Globus pallidus (tissue), 1 donor: ENCODE results near the gene ZDHHC22.

Experiments
- DNase-seq: peaks from one replicate; pipeline ENCODE4 v3.0.0-alpha.2; 2015; ENCODE audit warnings: low spot score

The ZDHHC22 gene

GRCh38 chr14:77157740-77158139, 16.1 kb upstream of the ZDHHC22 start:
- DNase-seq: no peak

DNA sequence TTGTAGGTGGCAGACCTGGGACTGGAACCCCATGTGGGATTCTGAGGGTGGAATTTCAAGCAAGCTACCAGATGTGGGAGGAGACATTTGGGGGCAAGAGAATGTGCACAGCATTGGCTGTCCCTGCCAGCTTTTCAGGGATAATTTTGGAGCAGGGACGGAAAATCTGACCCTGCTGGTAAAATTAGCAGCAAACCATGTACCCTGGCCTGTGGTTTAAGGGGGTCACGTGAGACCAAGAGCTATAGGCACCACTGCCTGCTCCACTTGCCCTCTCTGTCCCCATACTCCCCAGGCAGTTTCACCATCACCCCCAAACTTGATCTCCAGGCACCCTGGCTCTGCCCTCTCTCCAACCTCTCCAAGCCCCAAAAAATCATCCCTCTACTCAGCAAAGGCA, 13.5 kb upstream of the ZDHHC22 start:
- no peak for DNase-seq

- peak; percentile 20 for DNase-seq
Observed at GRCh38 chr14:77154421-77154820, 12.8 kb upstream of the ZDHHC22 start.

DNA sequence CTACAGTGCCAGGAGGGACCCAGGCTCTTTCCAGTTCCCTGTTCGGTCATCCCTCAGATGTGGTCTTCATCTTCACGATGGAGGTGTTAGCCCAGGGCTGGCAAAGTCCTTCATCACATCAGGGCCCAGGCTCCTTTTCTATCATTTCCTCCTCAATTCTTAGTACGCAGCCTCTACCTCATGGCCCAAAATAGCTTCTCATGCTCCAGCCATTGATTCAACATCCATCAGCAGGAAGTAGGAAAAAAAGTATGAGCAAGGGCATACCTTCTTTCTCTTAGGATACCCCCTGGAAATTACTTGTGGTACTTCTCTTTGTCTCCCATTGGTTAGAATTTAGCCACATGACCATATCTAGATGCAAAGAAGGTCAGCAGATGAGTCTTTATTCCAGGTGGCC, 12.2 kb upstream of the ZDHHC22 start:
- DNase-seq: no peak

GRCh38 chr14:77151918-77152588, 10.5 kb upstream of the ZDHHC22 start:
- peak; percentile 14 for DNase-seq

GRCh38 chr14:77151245-77151644, 9.7 kb upstream of the ZDHHC22 start:
- peak; percentile 31 for DNase-seq

GRCh38 chr14:77148510-77149231, 7.1 kb upstream of the ZDHHC22 start:
- DNase-seq: no peak

DNA sequence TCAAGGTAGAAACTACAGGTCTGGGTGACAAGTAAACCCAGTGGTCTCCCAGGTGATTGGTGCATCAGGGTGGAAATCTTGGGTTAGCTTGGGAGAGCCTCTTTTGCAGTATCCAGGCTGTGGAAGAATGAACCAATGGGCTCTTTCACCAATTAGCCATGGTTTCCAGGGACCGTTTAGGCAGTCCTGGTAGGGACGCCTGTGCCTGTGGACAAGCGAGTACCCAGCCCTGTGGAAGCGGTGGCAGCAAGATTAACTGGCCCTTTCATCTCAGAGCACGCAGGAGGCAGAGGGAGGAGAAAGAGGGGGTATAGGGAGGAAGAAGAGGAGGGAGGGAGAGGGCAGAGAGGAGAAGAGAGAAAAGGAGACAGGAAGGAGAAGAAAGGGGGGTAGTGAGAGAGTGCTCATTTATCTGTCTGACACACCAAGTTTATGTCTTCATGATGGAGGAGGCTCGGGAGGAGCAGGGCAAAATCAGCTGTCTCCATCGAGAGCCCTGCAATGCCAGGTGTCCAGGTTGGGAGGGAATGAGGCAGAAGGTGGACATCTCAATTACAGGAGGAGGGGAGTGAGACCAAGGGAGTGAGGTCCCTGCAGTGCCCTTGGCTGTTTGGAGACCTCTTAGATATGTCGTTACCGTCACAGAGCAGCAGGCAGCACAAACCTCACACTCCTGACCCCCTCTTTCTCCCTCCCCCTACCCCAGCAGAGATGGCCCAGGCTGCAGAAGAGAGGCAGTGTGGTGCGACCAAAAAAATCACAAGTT, 4.6 kb upstream of the ZDHHC22 start:
- no peak for DNase-seq

DNA sequence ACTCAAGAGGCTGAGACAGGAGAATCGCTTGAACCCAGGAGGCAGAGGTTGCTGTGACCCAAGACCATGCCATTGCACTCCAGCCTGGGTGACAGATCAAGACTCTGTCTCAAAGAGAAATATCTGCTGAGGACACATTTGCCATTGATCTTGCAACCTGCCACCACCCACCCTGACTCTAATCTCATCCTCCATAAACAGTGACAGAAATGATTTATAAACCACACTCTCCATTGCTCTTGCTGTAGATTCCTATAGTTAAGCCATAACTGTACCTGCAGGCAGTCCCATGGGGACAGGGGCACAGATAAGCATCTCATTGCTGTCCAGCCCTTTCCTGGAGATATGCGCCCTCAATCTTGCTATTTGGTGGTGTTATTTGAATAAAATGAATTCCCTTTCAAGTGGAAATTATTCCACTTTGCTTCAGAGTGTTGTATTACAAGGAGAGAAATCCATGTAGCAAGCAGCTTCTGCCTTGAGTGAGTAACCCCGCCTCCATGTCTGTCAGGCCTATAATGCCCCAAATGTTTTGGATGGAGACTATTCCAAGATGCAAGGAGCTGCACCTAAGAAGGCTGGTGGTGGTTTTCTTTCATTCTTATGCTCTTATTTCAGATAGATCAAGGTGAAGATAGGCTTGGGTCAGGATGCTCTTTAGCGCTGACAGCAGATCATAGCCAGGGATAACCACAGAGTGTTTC, 3.0 kb upstream of the ZDHHC22 start:
- no peak for DNase-seq

- DNase-seq: no peak
Observed at GRCh38 chr14:77143071-77143470, 1.5 kb upstream of the ZDHHC22 start.

- DNase-seq: no peak
Observed at GRCh38 chr14:77142005-77142800, 612 bp upstream of the ZDHHC22 start.

- DNase-seq: no peak
Observed at GRCh38 chr14:77140359-77141213, 1.0 kb downstream of the ZDHHC22 start.

DNA sequence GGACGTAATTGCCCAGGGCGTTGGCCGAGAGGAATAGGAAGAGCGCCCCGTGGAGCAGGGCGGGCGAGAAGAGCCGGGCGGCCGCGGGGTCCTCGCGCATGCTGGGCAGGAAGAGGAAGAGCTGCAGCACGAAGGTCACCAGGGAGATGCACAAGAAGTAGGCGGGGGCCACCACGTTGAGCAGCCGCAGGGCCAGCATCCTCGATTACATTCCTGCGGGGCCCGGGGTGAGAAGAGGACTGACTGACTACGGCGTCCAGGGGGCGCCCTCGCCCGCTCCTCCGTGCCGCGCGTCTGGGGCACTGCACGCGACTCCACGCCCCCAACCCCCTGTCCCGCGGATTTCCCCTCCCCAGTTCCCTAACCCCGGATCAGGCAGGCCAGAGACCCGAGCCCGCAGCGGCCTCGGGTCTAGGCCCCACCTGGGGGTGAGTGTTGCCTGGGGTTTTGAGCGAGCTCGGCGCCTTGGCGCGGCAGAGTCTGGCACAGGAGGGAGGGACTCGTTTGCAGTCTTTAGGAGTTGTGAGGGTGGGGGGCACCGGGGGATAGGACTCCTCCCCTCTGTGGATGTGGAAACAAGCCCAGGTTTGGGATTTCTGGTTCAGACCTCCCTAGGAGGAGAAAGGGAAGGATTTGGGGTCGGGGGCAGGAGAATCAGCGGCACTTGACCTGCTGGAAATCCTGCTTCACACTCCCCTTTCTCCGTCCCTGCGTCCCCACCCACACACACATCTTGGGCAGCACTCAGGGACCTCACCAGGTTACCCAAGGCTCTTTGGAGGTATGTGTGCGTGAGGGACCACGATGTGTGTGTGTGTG, 1.8 kb downstream of the ZDHHC22 start:
- no peak for DNase-seq

- DNase-seq: no peak
Observed at GRCh38 chr14:77139022-77139421, 2.6 kb downstream of the ZDHHC22 start.

- DNase-seq: no peak
Observed at GRCh38 chr14:77133720-77134338, 7.8 kb downstream of the ZDHHC22 start.

DNA sequence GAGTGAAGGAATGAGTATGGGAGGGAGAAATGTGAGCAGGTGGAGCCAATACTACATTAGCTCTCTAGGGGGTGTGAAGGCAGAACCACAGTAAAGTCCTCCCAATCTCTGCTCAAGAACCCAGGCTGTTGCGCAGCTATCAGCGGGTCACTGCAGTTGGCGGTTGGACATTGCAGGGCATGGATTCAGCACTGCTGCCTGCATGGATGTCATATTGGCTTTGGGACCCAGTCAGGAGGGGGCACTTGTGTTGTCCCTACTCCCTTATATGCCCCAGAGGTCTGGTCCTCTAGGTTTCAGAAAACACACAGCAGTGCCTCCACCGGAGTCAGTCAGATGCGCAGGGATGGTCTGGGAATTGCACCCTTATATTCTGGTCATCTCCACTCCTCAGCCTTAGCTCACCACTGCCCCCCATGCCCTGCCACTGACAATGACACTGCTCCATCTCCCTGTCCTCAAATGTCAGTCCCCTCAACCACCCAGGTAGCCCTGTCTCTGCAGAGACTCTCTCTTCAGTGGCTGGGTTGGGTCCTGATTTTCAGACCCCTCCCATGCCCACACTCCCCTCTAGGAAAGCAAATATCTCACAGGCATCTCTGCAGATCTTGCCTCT, 9.6 kb downstream of the ZDHHC22 start:
- DNase-seq: no peak

DNA sequence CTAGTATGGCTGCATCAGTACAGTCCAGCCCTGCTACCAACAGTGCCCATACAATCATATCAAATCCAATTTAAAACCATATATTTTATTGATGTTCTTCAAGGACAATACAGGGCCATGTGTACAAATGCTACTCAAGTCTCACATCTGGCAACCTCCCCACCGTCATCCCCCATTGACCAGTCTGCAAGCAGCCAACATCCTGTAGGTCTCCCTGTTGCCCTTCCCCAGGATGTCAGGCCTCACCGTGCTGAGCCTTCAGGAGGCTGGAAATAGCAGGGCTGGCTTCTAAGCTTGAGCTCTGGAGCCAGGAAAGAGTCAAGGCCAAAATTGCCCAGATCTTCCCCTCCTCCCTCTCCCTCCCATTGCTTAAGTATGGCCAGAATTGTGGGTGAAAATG, 10.4 kb downstream of the ZDHHC22 start:
- no peak for DNase-seq

DNA sequence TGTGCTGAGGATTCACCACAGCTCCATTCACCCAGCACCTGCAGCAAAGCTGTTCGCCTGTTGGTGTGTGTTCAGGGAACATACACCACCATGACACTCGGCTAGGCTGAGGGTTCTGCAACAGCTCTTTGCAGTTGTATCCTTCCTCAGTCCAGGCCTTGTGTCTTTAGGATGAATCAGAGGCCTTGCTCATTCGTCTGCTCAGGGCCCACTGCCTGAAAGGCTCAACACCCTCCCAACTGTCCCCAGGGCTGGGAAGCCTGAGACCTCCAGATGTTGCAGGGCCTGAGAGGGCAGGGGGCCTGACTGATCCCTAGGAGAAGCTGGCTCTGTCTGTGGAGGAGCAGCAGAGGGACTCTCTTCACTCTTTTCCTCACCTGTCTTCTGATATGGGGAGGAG, 11.2 kb downstream of the ZDHHC22 start:
- DNase-seq: no peak

DNA sequence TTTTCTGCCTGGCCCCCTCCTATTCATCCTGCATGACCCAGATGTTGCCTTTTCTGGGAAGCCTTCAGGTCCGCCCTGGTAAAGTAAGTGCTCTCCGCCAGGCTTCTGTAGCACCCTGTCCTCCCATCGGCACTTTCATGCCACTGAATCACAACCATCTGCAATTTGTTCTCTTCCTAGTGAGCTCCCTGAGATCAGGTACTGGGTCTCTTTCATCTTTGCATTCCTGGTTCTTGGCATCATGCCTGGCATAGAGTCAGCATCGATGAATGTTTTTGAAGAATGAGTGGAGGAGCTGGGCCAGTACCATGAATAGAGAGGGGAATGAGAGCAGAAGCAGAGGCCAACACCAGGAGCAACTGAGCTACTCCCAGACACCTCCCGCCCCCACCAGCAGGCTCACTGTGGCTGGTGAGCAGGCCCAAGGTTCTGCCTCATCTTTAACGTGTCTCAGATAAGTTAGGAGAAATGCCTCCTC, 13.1 kb downstream of the ZDHHC22 start:
- no peak for DNase-seq
